ENCODE results near the gene MYEOV.

MYEOV gene

DNA sequence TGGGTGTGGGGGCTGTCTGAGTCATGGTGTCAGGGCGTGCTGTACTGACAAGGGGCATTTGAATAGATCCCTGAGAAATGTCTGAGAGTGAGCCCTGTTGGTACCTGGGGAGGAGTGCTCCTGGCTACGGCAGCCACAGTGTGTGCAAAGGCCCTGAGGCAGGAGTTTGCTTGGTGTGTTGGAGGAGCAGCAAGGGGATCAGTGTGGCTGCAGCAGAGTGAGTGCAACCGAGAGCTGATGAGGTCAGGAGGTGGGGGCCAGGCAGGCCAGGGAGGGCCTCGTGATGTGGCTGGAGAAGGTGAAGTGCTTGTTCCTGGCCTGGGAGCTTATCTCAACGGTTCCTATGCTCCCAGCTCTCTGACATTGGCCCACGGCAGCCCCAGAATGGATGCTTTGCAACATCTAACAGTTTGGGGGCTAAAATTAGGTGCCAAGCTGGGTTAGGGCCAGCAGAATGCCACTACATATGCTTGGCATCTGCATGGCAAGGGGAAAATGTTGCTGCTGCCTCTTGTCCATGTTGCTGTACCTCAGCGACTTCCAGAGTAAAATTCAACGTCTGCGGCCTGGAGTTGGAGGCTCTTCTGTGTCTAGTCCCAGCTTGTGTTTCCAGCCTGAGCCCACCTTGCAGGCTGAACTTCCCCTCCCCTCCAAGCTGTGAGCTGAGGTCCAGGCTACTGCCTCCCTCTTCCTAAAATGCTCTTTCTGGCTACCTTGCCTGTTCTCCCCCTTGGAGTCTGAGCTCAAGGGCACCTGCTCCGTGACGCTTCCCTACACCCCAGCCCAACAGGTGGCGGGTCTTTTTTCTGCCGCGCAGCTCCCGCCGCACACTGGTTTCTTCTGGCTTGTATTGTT lies 48.2 kb upstream of the MYEOV start:
- H3K4me2 ChIP-seq (ENCODE audit: low read depth, low read length): no peak overlapping the region
- H2AFZ ChIP-seq (ENCODE audit: low read length): no peak overlapping the region
- H3K27ac ChIP-seq (ENCODE audit: low read length): no peak overlapping the region
- TF ChIP-seq EZH2phosphoT487 (IDR thresholded peaks at IDR 0.05; ENCODE audit: low read length) (no peak), EZH2 (optimal IDR thresholded peaks at IDR 0.05; ENCODE audit: low read depth, low read length) (no peak)
- TF ChIP-seq, protein P1, sequence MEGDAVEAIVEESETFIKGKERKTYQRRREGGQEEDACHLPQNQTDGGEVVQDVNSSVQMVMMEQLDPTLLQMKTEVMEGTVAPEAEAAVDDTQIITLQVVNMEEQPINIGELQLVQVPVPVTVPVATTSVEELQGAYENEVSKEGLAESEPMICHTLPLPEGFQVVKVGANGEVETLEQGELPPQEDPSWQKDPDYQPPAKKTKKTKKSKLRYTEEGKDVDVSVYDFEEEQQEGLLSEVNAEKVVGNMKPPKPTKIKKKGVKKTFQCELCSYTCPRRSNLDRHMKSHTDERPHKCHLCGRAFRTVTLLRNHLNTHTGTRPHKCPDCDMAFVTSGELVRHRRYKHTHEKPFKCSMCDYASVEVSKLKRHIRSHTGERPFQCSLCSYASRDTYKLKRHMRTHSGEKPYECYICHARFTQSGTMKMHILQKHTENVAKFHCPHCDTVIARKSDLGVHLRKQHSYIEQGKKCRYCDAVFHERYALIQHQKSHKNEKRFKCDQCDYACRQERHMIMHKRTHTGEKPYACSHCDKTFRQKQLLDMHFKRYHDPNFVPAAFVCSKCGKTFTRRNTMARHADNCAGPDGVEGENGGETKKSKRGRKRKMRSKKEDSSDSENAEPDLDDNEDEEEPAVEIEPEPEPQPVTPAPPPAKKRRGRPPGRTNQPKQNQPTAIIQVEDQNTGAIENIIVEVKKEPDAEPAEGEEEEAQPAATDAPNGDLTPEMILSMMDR (IDR thresholded peaks at IDR 0.05; ENCODE audit: low read length): no peak
- H3K9me2 ChIP-seq (replicated peaks; ENCODE audit: insufficient read depth, low read length): no peaks in the 10 kb centered on the region
- DNase-seq: no peak
- no peaks in the 10 kb centered on the region for H4K20me1 ChIP-seq (ENCODE audit: insufficient read depth, low read length)
- no peaks in the 10 kb centered on the region for H3K9me3 ChIP-seq (replicated peaks; ENCODE audit: insufficient read depth, low read length)
- H3K4me3 ChIP-seq (ENCODE audit: low read length): no peak overlapping the region
- no peaks in the 10 kb centered on the region for H3K27me3 ChIP-seq (replicated peaks; ENCODE audit: insufficient read depth, low read length)
- H3F3A ChIP-seq (ENCODE audit: insufficient read depth, low read length): 0 out of 2 replicates have a peak, but pooled peaks cover 2% of the 10 kb centered on the region
- H3K79me2 ChIP-seq (ENCODE audit: low read length): no peaks in the 10 kb centered on the region
- H3K9ac ChIP-seq (ENCODE audit: low read length): no peak overlapping the region
- no peaks in the 10 kb centered on the region for H3K36me3 ChIP-seq (replicated peaks; ENCODE audit: insufficient read depth, low read length)
- H3K4me1 ChIP-seq (ENCODE audit: low read length): peaks cover 11% of the 10 kb centered on the region

- no peak for DNase-seq
- Histone ChIP-seq H3K27ac (ENCODE audit: low read length) (peak overlapping the region; percentile 29; the same call in 1 of the 2 replicates), H2AFZ (ENCODE audit: low read length) (no peak overlapping the region), H3K36me3 (replicated peaks; ENCODE audit: insufficient read depth, low read length) (no peaks in the 10 kb centered on the region), H3K27me3 (replicated peaks; ENCODE audit: insufficient read depth, low read length) (0 out of 2 replicates have a peak, but pooled peaks cover 4% of the 10 kb centered on the region), H4K20me1 (ENCODE audit: insufficient read depth, low read length) (no peaks in the 10 kb centered on the region), H3K4me2 (ENCODE audit: low read depth, low read length) (0 out of 2 replicates have a peak overlapping the region, but pooled peaks have one; percentile 16), H3K4me3 (ENCODE audit: low read length) (no peak overlapping the region), H3K9me2 (replicated peaks; ENCODE audit: insufficient read depth, low read length) (no peaks in the 10 kb centered on the region), H3K9me3 (replicated peaks; ENCODE audit: insufficient read depth, low read length) (no peaks in the 10 kb centered on the region), H3F3A (ENCODE audit: insufficient read depth, low read length) (0 out of 2 replicates have a peak, but pooled peaks cover 2% of the 10 kb centered on the region), H3K4me1 (ENCODE audit: low read length) (peaks cover 15% of the 10 kb centered on the region), H3K9ac (ENCODE audit: low read length) (no peak overlapping the region), H3K79me2 (ENCODE audit: low read length) (no peaks in the 10 kb centered on the region)
- TF ChIP-seq EZH2phosphoT487 (IDR thresholded peaks at IDR 0.05; ENCODE audit: low read length) (no peak), EZH2 (optimal IDR thresholded peaks at IDR 0.05; ENCODE audit: low read depth, low read length) (no peak)
- TF ChIP-seq, protein P1 (IDR thresholded peaks at IDR 0.05; ENCODE audit: low read length): no peak
Observed at GRCh38 chr11:69249311-69250185, 44.4 kb upstream of the MYEOV start.

- H3K9ac ChIP-seq (ENCODE audit: low read length): no peak overlapping the region
- peak overlapping the region; percentile 29; the same call in 1 of the 2 replicates for H3K27ac ChIP-seq (ENCODE audit: low read length)
- no peak overlapping the region for H3K4me3 ChIP-seq (ENCODE audit: low read length)
- peak; percentile 78 for DNase-seq
- H3F3A ChIP-seq (ENCODE audit: insufficient read depth, low read length): 0 out of 2 replicates have a peak, but pooled peaks cover 2% of the 10 kb centered on the region
- H4K20me1 ChIP-seq (ENCODE audit: insufficient read depth, low read length): no peaks in the 10 kb centered on the region
- H3K27me3 ChIP-seq (replicated peaks; ENCODE audit: insufficient read depth, low read length): 0 out of 2 replicates have a peak, but pooled peaks cover 5% of the 10 kb centered on the region
- 0 out of 2 replicates have a peak overlapping the region, but pooled peaks have one; percentile 16 for H3K4me2 ChIP-seq (ENCODE audit: low read depth, low read length)
- no peaks in the 10 kb centered on the region for H3K9me2 ChIP-seq (replicated peaks; ENCODE audit: insufficient read depth, low read length)
- H3K4me1 ChIP-seq (ENCODE audit: low read length): peaks cover 15% of the 10 kb centered on the region
- no peaks in the 10 kb centered on the region for H3K9me3 ChIP-seq (replicated peaks; ENCODE audit: insufficient read depth, low read length)
- H2AFZ ChIP-seq (ENCODE audit: low read length): 0 out of 2 replicates have a peak overlapping the region, but pooled peaks have one; percentile 15
- no peaks in the 10 kb centered on the region for H3K79me2 ChIP-seq (ENCODE audit: low read length)
- H3K36me3 ChIP-seq (replicated peaks; ENCODE audit: insufficient read depth, low read length): no peaks in the 10 kb centered on the region
- TF ChIP-seq EZH2phosphoT487 (IDR thresholded peaks at IDR 0.05; ENCODE audit: low read length) (no peak), EZH2 (optimal IDR thresholded peaks at IDR 0.05; ENCODE audit: low read depth, low read length) (no peak)
- TF ChIP-seq, protein P1 (IDR thresholded peaks at IDR 0.05; ENCODE audit: low read length): no peak
Observed at GRCh38 chr11:69250186-69251056, 43.5 kb upstream of the MYEOV start.
